H1 (cell line): ENCODE data around the gene CEBPE. TPM values are rescaled to one million over a fixed set of nuclear protein-coding genes. Genes with fewer than 3 reads are reported as not detected.

ENCODE experiments used
- CTCF ChIA-PET: fragments of 300-600 bp; sonication (Branson Sonifier 250); formaldehyde crosslinking; loops from one replicate; lab custom pipeline; 2021; ENCODE audit not compliant: partially characterized antibody; lab: Charles Lee
- POLR2A ChIA-PET: fragments of 300-600 bp; sonication (Branson Sonifier 250); formaldehyde crosslinking; loops from one replicate; lab custom pipeline; 2021; ENCODE audit warnings: inconsistent platforms; ENCODE audit not compliant: partially characterized antibody; lab: Charles Lee
- DNase-seq, 2 experiments: peaks; one replicate each; pipeline versions ENCODE4 v3.0.0 to v3.0.0-alpha.2; 2010 to 2022; ENCODE audit warnings: low spot score in 2 of 2, low read depth in 1 of 2, mixed read lengths in 1 of 2
- FAIRE-seq: peaks from 2 replicates; lab custom pipeline; 2011; peaks lifted over from hg19 to GRCh38; lab: Jason Lieb, UNC
- H2AFZ ChIP-seq: 2 replicates; pipeline ENCODE4 v1.8.1; 2012; ENCODE audit warnings: low read length, inconsistent platforms
- H2AK5ac ChIP-seq: 2 replicates; pipeline ENCODE4 v1.6.1; 2013; ENCODE audit warnings: low read depth, low read length
- H2BK120ac ChIP-seq: replicated peaks from 2 replicates; pipeline ENCODE3; 2013; ENCODE audit warnings: low read depth, low read length, inconsistent platforms
- H2BK12ac ChIP-seq: 2 replicates; pipeline ENCODE4 v1.6.1; 2013; ENCODE audit warnings: low read depth, low read length
- H2BK15ac ChIP-seq: 2 replicates; pipeline ENCODE4 v1.6.1; 2013; ENCODE audit warnings: low read length
- H2BK20ac ChIP-seq: 2 replicates; pipeline ENCODE4 v1.6.1; 2013; ENCODE audit warnings: low read length
- H2BK5ac ChIP-seq: 2 replicates; pipeline ENCODE4 v1.6.1; 2013; ENCODE audit warnings: low read depth, low read length
- H3K14ac ChIP-seq: 2 replicates; pipeline ENCODE4 v1.6.1; 2013; ENCODE audit warnings: inconsistent platforms; ENCODE audit not compliant: insufficient read length
- H3K18ac ChIP-seq: 2 replicates; pipeline ENCODE4 v1.6.1; 2013; ENCODE audit warnings: low read length; ENCODE audit errors: extremely low read depth
- H3K23ac ChIP-seq: 2 replicates; pipeline ENCODE4 v1.6.1; 2013; ENCODE audit warnings: inconsistent platforms; ENCODE audit not compliant: insufficient read length
- H3K23me2 ChIP-seq: 2 replicates; pipeline ENCODE4 v1.6.1; 2013; ENCODE audit warnings: low read depth, low read length
- H3K27ac ChIP-seq: 2 replicates; pipeline ENCODE4 v1.6.1; 2011; ENCODE audit warnings: low read depth, low read length, inconsistent platforms
- H3K27me3 ChIP-seq, 4 experiments: replicated peaks in 1 of 4; 1 replicate in 1 of 4; 2 replicates in 3 of 4; pipeline versions ENCODE4 v1.6.1 to v1.8.1; 2011 to 2013; ENCODE audit warnings: low read length in 3 of 4, mild to moderate bottlenecking in 3 of 4, inconsistent platforms in 2 of 4, mixed read lengths in 2 of 4, moderate library complexity in 1 of 4; ENCODE audit not compliant: control insufficient read depth in 3 of 4, insufficient read depth in 3 of 4; ENCODE audit errors: extremely low read depth in 1 of 4
- H3K36me3 ChIP-seq, 4 experiments: 2 replicates each; pipeline versions ENCODE4 v1.6.1 to v1.8.1; 2011 to 2013; ENCODE audit warnings: mild to moderate bottlenecking in 4 of 4, low read length in 3 of 4, moderate library complexity in 2 of 4, control low read depth in 1 of 4, inconsistent platforms in 1 of 4; ENCODE audit not compliant: insufficient read depth in 4 of 4, control insufficient read depth in 2 of 4
- H3K4ac ChIP-seq: replicated peaks from 2 replicates; pipeline ENCODE3; 2013; ENCODE audit warnings: low read length, low read depth, mixed read lengths, inconsistent platforms; ENCODE audit not compliant: insufficient read length
- H3K4me1 ChIP-seq, 4 experiments: replicated peaks in 1 of 4; 1 replicate in 1 of 4; 2 replicates in 3 of 4; pipeline versions ENCODE4 v1.6.1 to v1.8.1; 2011 to 2013; ENCODE audit warnings: low read length in 3 of 4, inconsistent platforms in 2 of 4, mixed read lengths in 1 of 4; ENCODE audit not compliant: insufficient read depth in 4 of 4, control insufficient read depth in 3 of 4
- H3K4me2 ChIP-seq, 2 experiments: 2 replicates each; pipeline versions ENCODE4 v1.6.1 to v1.8.1; 2011 to 2013; ENCODE audit warnings: low read depth in 2 of 2, low read length in 2 of 2, control low read depth in 1 of 2, inconsistent platforms in 1 of 2, mild to moderate bottlenecking in 1 of 2; ENCODE audit not compliant: insufficient read depth in 1 of 2
- H3K4me3 ChIP-seq, 4 experiments: fragments of 200-600, 300-600 bp in 1 of 4; sonication (generic), shearing (Covaris generic), sonication (Bioruptor Twin) in 1 of 4; 2 replicates each; pipeline versions ENCODE4 v1.5.1 to v1.8.1; 2011 to 2016; ENCODE audit warnings: low read length in 4 of 4, low read depth in 3 of 4, control low read depth in 2 of 4, inconsistent platforms in 2 of 4, mild to moderate bottlenecking in 2 of 4, mixed read lengths in 1 of 4, moderate library complexity in 1 of 4; ENCODE audit not compliant: insufficient read depth in 2 of 4; ENCODE audit errors: extremely low read depth in 1 of 4
- H3K56ac ChIP-seq: replicated peaks from 2 replicates; pipeline ENCODE3; 2013; ENCODE audit warnings: low read depth, mild to moderate bottlenecking, mixed read lengths, low read length, inconsistent platforms; ENCODE audit not compliant: insufficient read length
- H3K79me1 ChIP-seq: 2 replicates; pipeline ENCODE4 v1.6.1; 2013; ENCODE audit warnings: low read depth, low read length, control low read depth
- H3K79me2 ChIP-seq, 2 experiments: 2 replicates each; pipeline versions ENCODE4 v1.6.1 to v1.8.1; 2012 to 2013; ENCODE audit warnings: low read length in 2 of 2, mild to moderate bottlenecking in 2 of 2, inconsistent platforms in 1 of 2; ENCODE audit not compliant: insufficient read depth in 2 of 2, control insufficient read depth in 1 of 2
- H3K9ac ChIP-seq, 4 experiments: replicated peaks in 1 of 4; 1 replicate in 1 of 4; 2 replicates in 3 of 4; pipeline versions ENCODE4 v1.6.1 to v1.8.1; 2011 to 2013; ENCODE audit warnings: low read depth in 3 of 4, low read length in 3 of 4, control low read depth in 2 of 4, mild to moderate bottlenecking in 2 of 4, moderate library complexity in 2 of 4, inconsistent platforms in 1 of 4; ENCODE audit errors: extremely low read depth in 1 of 4
- H3K9me3 ChIP-seq, 2 experiments: 2 replicates each; pipeline versions ENCODE4 v1.6.1 to v1.8.1; 2012 to 2013; ENCODE audit warnings: mild to moderate bottlenecking in 2 of 2, moderate library complexity in 2 of 2, control low read depth in 1 of 2, inconsistent platforms in 1 of 2, low read depth in 1 of 2, low read length in 1 of 2, mixed read lengths in 1 of 2; ENCODE audit not compliant: insufficient read depth in 2 of 2
- H4K20me1 ChIP-seq, 2 experiments: replicated peaks in 1 of 2; 2 replicates each; pipeline versions ENCODE3 to v1.8.1; 2011 to 2013; ENCODE audit warnings: inconsistent platforms in 2 of 2, low read length in 2 of 2, mild to moderate bottlenecking in 1 of 2; ENCODE audit not compliant: insufficient read depth in 2 of 2, control insufficient read depth in 1 of 2
- H4K5ac ChIP-seq: 2 replicates; pipeline ENCODE4 v1.6.1; 2013; ENCODE audit warnings: low read length, low read depth, mixed read lengths, inconsistent platforms; ENCODE audit not compliant: insufficient read length
- H4K8ac ChIP-seq: 2 replicates; pipeline ENCODE4 v1.8.0; 2013; ENCODE audit warnings: mild to moderate bottlenecking, moderate library complexity, low read length, inconsistent platforms; ENCODE audit not compliant: insufficient read depth; ENCODE audit errors: extremely low read depth
- H4K91ac ChIP-seq: replicated peaks from 2 replicates; pipeline ENCODE3; 2013; ENCODE audit warnings: low read length, mixed read lengths, inconsistent platforms; ENCODE audit not compliant: insufficient read length
- HDAC6 ChIP-seq: IDR thresholded peaks from one replicate; pipeline ENCODE4 v1.7.1; 2012; ENCODE audit warnings: low read depth, mild to moderate bottlenecking, inconsistent platforms, low read length, moderate library complexity
- JUND ChIP-seq: IDR thresholded peaks from 2 replicates; pipeline ENCODE4 v1.6.1; 2011; ENCODE audit warnings: mild to moderate bottlenecking, improper control_type of control experiment, low read length
- SIX5 ChIP-seq: IDR thresholded peaks from 2 replicates; pipeline ENCODE4 v1.6.1; 2011; ENCODE audit warnings: mild to moderate bottlenecking, low read depth, low read length
- SRF ChIP-seq: IDR thresholded peaks from 2 replicates; pipeline ENCODE4 v1.6.1; 2011; ENCODE audit warnings: mild to moderate bottlenecking, low read depth, low read length, moderate library complexity
- WGBS, 2 experiments: shearing (Covaris generic) in 1 of 2; methylation state at CpG; one replicate each; pipeline versions ENCODE4 v1.1.6 to v1.1.7; 2013 to 2015; ENCODE audit warnings: low lambda C conversion rate in 2 of 2, mixed read lengths in 2 of 2, inconsistent platforms in 1 of 2, low coverage in 1 of 2, missing lambda C conversion rate in 1 of 2; ENCODE audit not compliant: insufficient replicate concordance in 2 of 2, insufficient coverage in 1 of 2, insufficient read length in 1 of 2; ENCODE audit errors: extremely low coverage in 1 of 2, missing lambda C conversion rate in 1 of 2; 5-methylcytosine and 5-hydroxymethylcytosine counted together
- polyA plus RNA-seq, 7 experiments: library from polyadenylated mRNA; depleted of rRNA in 3 of 7; stranded (reverse) in 5 of 7; unstranded in 2 of 7; fragments of >200 nt in 5 of 7; fragments of 200-250 nt in 2 of 7; gene quantifications; 1 replicate in 5 of 7; 2 replicates in 1 of 7; 4 replicates in 1 of 7; pipeline versions ENCODE4 v1.2.1 to v1.2.3, GENCODE V29; 2011 to 2013; ENCODE audit warnings: missing spikeins in 2 of 7, mixed read lengths in 2 of 7
- total RNA-seq: library from RNA; stranded (reverse); fragmentation: NEBNext Ultra II Directional; extraction: Animal tissue kit (Norgen Biotek cat#: 25700); gene quantifications from 2 replicates; pipeline ENCODE4 v1.2.1, GENCODE V29; 2021

Gene CEBPE
- total and polyA plus RNA-seq, 2 of the 8 experiments (the other 6 are each of a cell fraction or from before 2014, with no cell fraction given), result 0.05 TPM; not detected in 1

- H3K36me3 ChIP-seq, result peaks cover 10 to 55% (median 35%) of the 10 kb centered on the region in 4 experiments; a peak in 6 of 8 replicates
- no peak for FAIRE-seq
- H3K79me1 ChIP-seq, result no peaks in the 10 kb centered on the region
- H3K9me3 ChIP-seq, result no peaks in the 10 kb centered on the region
- no peaks in the 10 kb centered on the region for H3K27me3 ChIP-seq
- 93% methylated on average over 2 of the region's 2 CpGs; no CpG with 5 or more reads in 1 of the 2 experiments for WGBS, 2 experiments
- no peak overlapping the region for H3K4ac ChIP-seq
- H3K79me2 ChIP-seq, result no peaks in the 10 kb centered on the region
- H3K9ac ChIP-seq, result no peak overlapping the region
- H2AFZ ChIP-seq, result no peak overlapping the region
- H2AK5ac ChIP-seq, result no peak overlapping the region
- peaks cover 2 to 5% of the 10 kb centered on the region in 2 experiments for H4K20me1 ChIP-seq
- H3K23me2 ChIP-seq, result no peaks in the 10 kb centered on the region; the same call in 1 of the 2 replicates
- no peaks in the 10 kb centered on the region for H3K4me1 ChIP-seq
- no peak overlapping the region for H4K8ac ChIP-seq
- no peak for DNase-seq
- H2BK12ac ChIP-seq, result no peak overlapping the region
- no peak overlapping the region for H3K4me3 ChIP-seq
- H3K18ac ChIP-seq, result no peak overlapping the region
- POLR2A ChIA-PET, result interaction anchor here (0.6 to 1.4 kb wide), 5 partner anchors 10 to 187 kb away, joined by 3 to 6 read pairs (median 3); no protein-coding TSS in a partner anchor
- H3K27ac ChIP-seq, result no peak overlapping the region
- H4K5ac ChIP-seq, result no peak overlapping the region
- H3K4me2 ChIP-seq, result no peak overlapping the region
- no peak overlapping the region for H3K14ac ChIP-seq
- no peak overlapping the region for H2BK15ac ChIP-seq
- no peak overlapping the region for H3K23ac ChIP-seq
- H4K91ac ChIP-seq, result no peak overlapping the region
- no peak overlapping the region for H2BK5ac ChIP-seq
- CTCF ChIA-PET, result interaction anchor here (0.9 to 3.9 kb wide), 5 partner anchors 19 to 51 kb away, joined by 3 to 21 read pairs (median 6); no protein-coding TSS in a partner anchor
- no peak overlapping the region for H2BK20ac ChIP-seq
- no peak overlapping the region for H3K56ac ChIP-seq
- no peak overlapping the region for H2BK120ac ChIP-seq
- TF ChIP-seq SRF (no peak), HDAC6 (no peak), SIX5 (no peak), JUND (no peak)
Observed at GRCh38 chr14:23139874-23140273, 20.8 kb upstream of the CEBPE start.
